CD4-positive, alpha-beta memory T cell (primary cell): ENCODE results near the gene RCE1. TPM values are rescaled to one million over a fixed set of nuclear protein-coding genes. Genes with fewer than 3 reads are reported as not detected.
A peak's percentile ranks its signal among the peaks of the same experiment; 100 is the strongest.

Experiments used
- CTCF ChIA-PET: fragments of 350-600 bp; sonication (Branson Sonifier 250); formaldehyde crosslinking; loops from one replicate; lab custom pipeline; 2021; ENCODE audit warnings: inconsistent platforms; ENCODE audit not compliant: partially characterized antibody; lab: Charles Lee
- POLR2A ChIA-PET: fragments of 350-600 bp; sonication (Branson Sonifier 250); formaldehyde crosslinking; loops from one replicate; lab custom pipeline; 2021; ENCODE audit not compliant: partially characterized antibody; lab: Charles Lee
- DNase-seq, 5 donors: peaks; one replicate each; pipeline versions ENCODE4 v3.0.0 to v3.0.0-alpha.2; 2020 to 2022; ENCODE audit warnings: mixed read lengths in 1 of 5
- H3K27ac ChIP-seq: one replicate; pipeline ENCODE4 v1.7.0; 2013; ENCODE audit warnings: low read depth, low read length
- H3K27me3 ChIP-seq: 2 replicates; pipeline ENCODE4 v1.7.0; 2013; ENCODE audit warnings: mild to moderate bottlenecking, low read length, moderate library complexity; ENCODE audit not compliant: insufficient read depth
- H3K36me3 ChIP-seq: 2 replicates; pipeline ENCODE4 v1.7.0; 2013; ENCODE audit warnings: mild to moderate bottlenecking, low read length, moderate library complexity; ENCODE audit not compliant: insufficient read depth
- H3K4me1 ChIP-seq: 2 replicates; pipeline ENCODE4 v1.7.0; 2013; ENCODE audit warnings: mild to moderate bottlenecking, low read length, moderate library complexity; ENCODE audit not compliant: insufficient read depth
- H3K4me3 ChIP-seq, 2 donors: one replicate each; pipeline ENCODE4 v1.7.0; 2013; ENCODE audit warnings: low read length in 2 of 2, mild to moderate bottlenecking in 1 of 2
- H3K9me3 ChIP-seq, 2 donors: one replicate each; pipeline ENCODE4 v1.7.0; 2013; ENCODE audit warnings: low read length in 2 of 2, control low read depth in 1 of 2; ENCODE audit not compliant: control insufficient read depth in 1 of 2
- H3K27ac Mint-ChIP-seq, 7 donors: one replicate each; pipeline ENCODE4 v1.8.0; 2020 to 2021; ENCODE audit warnings: mixed read lengths in 7 of 7, mild to moderate bottlenecking in 6 of 7, inconsistent platforms in 3 of 7, moderate library complexity in 3 of 7
- H3K27me3 Mint-ChIP-seq, 2 donors: one replicate each; pipeline ENCODE4 v1.8.0; 2020 to 2021; ENCODE audit warnings: mixed read lengths in 2 of 2
- H3K36me3 Mint-ChIP-seq, 2 donors: one replicate each; pipeline ENCODE4 v1.8.0; 2020 to 2021; ENCODE audit warnings: mixed read lengths in 2 of 2, inconsistent platforms in 1 of 2, mild to moderate bottlenecking in 1 of 2
- H3K4me1 Mint-ChIP-seq, 4 donors: one replicate each; pipeline ENCODE4 v1.8.0; 2020 to 2021; ENCODE audit warnings: mixed read lengths in 4 of 4, mild to moderate bottlenecking in 1 of 4
- H3K4me3 Mint-ChIP-seq, 8 donors: one replicate each; pipeline ENCODE4 v1.8.0; 2020 to 2021; ENCODE audit warnings: mixed read lengths in 8 of 8, mild to moderate bottlenecking in 7 of 8, moderate library complexity in 6 of 8, inconsistent platforms in 3 of 8
- H3K9me3 Mint-ChIP-seq, 8 donors: one replicate each; pipeline ENCODE4 v1.8.0; 2020 to 2021; ENCODE audit warnings: mixed read lengths in 8 of 8, mild to moderate bottlenecking in 5 of 8, inconsistent platforms in 3 of 8, moderate library complexity in 1 of 8
- intact Hi-C: fragments of 100-400 bp; cut with micrococcal nuclease; formaldehyde crosslinking; loops from one replicate; pipeline ENCODE4 v1.15.1; 2023
- polyA plus RNA-seq, 2 donors: library from polyadenylated mRNA; unstranded; fragments of 300-500 nt; fragmentation: Illumina TruSeq; gene quantifications; one replicate each; pipeline ENCODE4 v1.2.3, GENCODE V29; 2021
- total RNA-seq, 2 experiments: library from RNA; stranded (reverse); gene quantifications; one replicate each; pipeline ENCODE4 v1.2.3, GENCODE V29; 2021

The RCE1 gene
- total and polyA plus RNA-seq, 4 experiments from 2014 or later, result 23.3 to 34.5 (median 30.7) TPM

GRCh38 chr11:66857234-66857926 is 14.1 kb downstream of the RCE1 start:
- Mint-ChIP-seq H3K4me3 (peak overlapping the region; percentile 52 to 85 (median 77)), H3K9me3 (peaks cover 0 to 4% (median 0%) of the 10 kb centered on the region in 8 donors), H3K4me1 (peaks cover 2 to 24% (median 10%) of the 10 kb centered on the region in 4 donors), H3K27me3 (no peaks in the 10 kb centered on the region), H3K36me3 (no peaks in the 10 kb centered on the region), H3K27ac (peak overlapping the region in 1 of 7 donors; percentile 12)
- Histone ChIP-seq H3K4me3 (no peak overlapping the region), H3K36me3 (no peaks in the 10 kb centered on the region), H3K27me3 (no peaks in the 10 kb centered on the region), H3K9me3 (no peaks in the 10 kb centered on the region), H3K4me1 (peaks cover 6% of the 10 kb centered on the region), H3K27ac (no peak overlapping the region)
- ChIA-PET POLR2A (interaction anchor here (0.8 kb wide), 1 partner anchor 15 kb away, joined by 6 read pairs; no protein-coding TSS in a partner anchor), CTCF (no interaction called here)
- no peak for DNase-seq
- intact Hi-C loops, result no loop called here

- Mint-ChIP-seq H3K27me3 (no peaks in the 10 kb centered on the region), H3K4me3 (peak overlapping the region; percentile 24 to 83 (median 58)), H3K36me3 (no peaks in the 10 kb centered on the region), H3K27ac (no peak overlapping the region), H3K4me1 (peaks cover 2 to 24% (median 10%) of the 10 kb centered on the region in 4 donors), H3K9me3 (peaks cover 0 to 4% (median 0%) of the 10 kb centered on the region in 8 donors)
- Histone ChIP-seq H3K36me3 (no peaks in the 10 kb centered on the region), H3K9me3 (no peaks in the 10 kb centered on the region), H3K4me1 (peaks cover 6% of the 10 kb centered on the region), H3K4me3 (no peak overlapping the region), H3K27ac (no peak overlapping the region), H3K27me3 (no peaks in the 10 kb centered on the region)
- CTCF ChIA-PET, result no interaction called here
- intact Hi-C loops, result no loop called here
- no peak for DNase-seq
- POLR2A ChIA-PET, result interaction anchor here (0.8 kb wide), 1 partner anchor 15 kb away, joined by 6 read pairs; no protein-coding TSS in a partner anchor
Measured at GRCh38 chr11:66857927-66858185, 14.6 kb downstream of the RCE1 start.

GRCh38 chr11:66858186-66858938 is 15.1 kb downstream of the RCE1 start:
- intact Hi-C loops, result no loop called here
- H3K27me3 Mint-ChIP-seq, result no peaks in the 10 kb centered on the region

GRCh38 chr11:66858939-66859685 is 15.9 kb downstream of the RCE1 start:
- POLR2A ChIA-PET, result no interaction called here
- no peak for DNase-seq
- Mint-ChIP-seq H3K4me1 (peaks cover 2 to 18% (median 8%) of the 10 kb centered on the region in 4 donors), H3K27me3 (no peaks in the 10 kb centered on the region), H3K36me3 (no peaks in the 10 kb centered on the region), H3K4me3 (peak overlapping the region in 1 of 8 donors; percentile 38), H3K9me3 (peaks cover 0 to 2% (median 0%) of the 10 kb centered on the region in 8 donors), H3K27ac (no peak overlapping the region)
- no peaks in the 10 kb centered on the region for H3K36me3 ChIP-seq
- peaks cover 6% of the 10 kb centered on the region for H3K4me1 ChIP-seq
- H3K27ac ChIP-seq, result no peak overlapping the region
- H3K27me3 ChIP-seq, result no peaks in the 10 kb centered on the region
- intact Hi-C loops, result no loop called here
- no peaks in the 10 kb centered on the region for H3K9me3 ChIP-seq
- no peak overlapping the region for H3K4me3 ChIP-seq
- CTCF ChIA-PET, result no interaction called here

More at GRCh38 chr11:66858186-66858938, 15.1 kb downstream of the RCE1 start:
- Histone ChIP-seq H3K9me3 (no peaks in the 10 kb centered on the region), H3K4me3 (no peak overlapping the region), H3K36me3 (no peaks in the 10 kb centered on the region), H3K4me1 (peaks cover 6% of the 10 kb centered on the region), H3K27ac (no peak overlapping the region), H3K27me3 (no peaks in the 10 kb centered on the region)
- H3K4me1 Mint-ChIP-seq, result peaks cover 2 to 24% (median 10%) of the 10 kb centered on the region in 4 donors
- ChIA-PET CTCF (no interaction called here), POLR2A (no interaction called here)
- no peak for DNase-seq
- H3K36me3 Mint-ChIP-seq, result no peaks in the 10 kb centered on the region
- peaks cover 0 to 4% (median 0%) of the 10 kb centered on the region in 8 donors for H3K9me3 Mint-ChIP-seq
- no peak overlapping the region for H3K27ac Mint-ChIP-seq
- peak overlapping the region; percentile 24 to 80 (median 52) for H3K4me3 Mint-ChIP-seq

- Histone ChIP-seq H3K27ac (no peak overlapping the region), H3K4me3 (no peak overlapping the region), H3K27me3 (no peaks in the 10 kb centered on the region), H3K4me1 (peaks cover 6% of the 10 kb centered on the region), H3K36me3 (no peaks in the 10 kb centered on the region), H3K9me3 (no peaks in the 10 kb centered on the region)
- H3K4me3 Mint-ChIP-seq, result no peak overlapping the region
- no peaks in the 10 kb centered on the region for H3K27me3 Mint-ChIP-seq
- POLR2A ChIA-PET, result no interaction called here
- peaks cover 0 to 2% (median 0%) of the 10 kb centered on the region in 8 donors for H3K9me3 Mint-ChIP-seq
- CTCF ChIA-PET, result no interaction called here
- H3K27ac Mint-ChIP-seq, result no peak overlapping the region
- H3K36me3 Mint-ChIP-seq, result no peaks in the 10 kb centered on the region
- intact Hi-C loops, result no loop called here
- peaks cover 2 to 11% (median 7%) of the 10 kb centered on the region in 4 donors for H3K4me1 Mint-ChIP-seq
- no peak for DNase-seq
Measured at GRCh38 chr11:66859686-66860448, 16.6 kb downstream of the RCE1 start.

- Mint-ChIP-seq H3K4me3 (no peak overlapping the region), H3K36me3 (no peaks in the 10 kb centered on the region), H3K27me3 (no peaks in the 10 kb centered on the region), H3K4me1 (peaks cover 2 to 5% (median 4%) of the 10 kb centered on the region in 4 donors), H3K27ac (no peak overlapping the region), H3K9me3 (peaks cover 0 to 2% (median 0%) of the 10 kb centered on the region in 8 donors)
- CTCF ChIA-PET, result no interaction called here
- H3K4me3 ChIP-seq, result no peak overlapping the region
- H3K27me3 ChIP-seq, result no peaks in the 10 kb centered on the region
- H3K36me3 ChIP-seq, result no peaks in the 10 kb centered on the region
- no peaks in the 10 kb centered on the region for H3K9me3 ChIP-seq
- H3K27ac ChIP-seq, result no peak overlapping the region
- H3K4me1 ChIP-seq, result peaks cover 5% of the 10 kb centered on the region
- no peak for DNase-seq
- POLR2A ChIA-PET, result no interaction called here
- intact Hi-C loops, result no loop called here
Measured at GRCh38 chr11:66860449-66860831, 17.2 kb downstream of the RCE1 start.
